HG03469 (cell line): Measurements from ENCODE around the gene NPPA.
"Not testable (repeated sequence)": the region's sequence is repeated elsewhere in the genome, so short reads cannot be mapped to it uniquely, and the experiment has no call there.

Experiments used
- ATAC-seq: cut with Tn5 transposase; IDR thresholded peaks from one replicate; pipeline ENCODE4 v1.9.1; 2021; ENCODE audit warnings: mild to moderate bottlenecking, moderate library complexity, moderate number of reproducible peaks; ENCODE audit not compliant: unreplicated experiment

The NPPA gene

DNA sequence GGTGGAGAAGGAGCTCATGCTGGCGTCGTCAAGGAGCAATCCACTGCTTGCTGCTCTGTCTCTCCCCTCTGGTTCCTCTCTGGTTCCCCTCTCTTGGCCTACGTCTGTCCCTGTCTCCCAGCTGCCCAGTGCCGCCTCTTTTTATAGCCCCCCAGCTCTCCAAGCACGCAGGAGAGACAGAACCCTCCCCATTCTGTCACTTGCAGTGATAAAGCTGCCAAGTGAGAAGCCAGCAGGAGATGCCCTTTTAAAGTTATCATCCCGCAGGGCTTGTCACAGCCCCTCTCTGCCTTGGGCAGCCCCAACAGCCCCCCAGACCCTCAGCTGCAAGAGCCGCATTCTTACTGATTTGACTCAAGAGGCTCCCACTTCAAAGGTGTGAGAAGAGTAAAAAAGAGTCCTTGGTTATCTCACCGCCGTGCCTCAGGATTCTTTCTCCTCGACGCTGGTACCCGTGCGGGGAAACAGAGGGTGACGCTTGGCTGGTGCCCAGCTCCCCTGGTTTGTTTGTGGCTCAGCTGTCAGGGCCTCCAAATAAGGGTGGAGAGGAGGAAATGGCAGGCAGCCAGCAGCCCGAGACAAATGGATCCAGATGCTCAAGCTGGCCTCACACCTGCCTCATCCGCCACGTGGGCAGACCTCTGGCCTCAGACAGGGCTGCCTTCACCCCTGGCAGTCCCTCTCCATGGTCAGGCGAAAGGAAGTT lies at the start of gene NPPA:
Gene NPPA, minus strand, starts transcription at position 117 of the 706 bp plus-strand sequence. Its CDS starts 99 bp downstream, at position 18.
- no peak for ATAC-seq

DNA sequence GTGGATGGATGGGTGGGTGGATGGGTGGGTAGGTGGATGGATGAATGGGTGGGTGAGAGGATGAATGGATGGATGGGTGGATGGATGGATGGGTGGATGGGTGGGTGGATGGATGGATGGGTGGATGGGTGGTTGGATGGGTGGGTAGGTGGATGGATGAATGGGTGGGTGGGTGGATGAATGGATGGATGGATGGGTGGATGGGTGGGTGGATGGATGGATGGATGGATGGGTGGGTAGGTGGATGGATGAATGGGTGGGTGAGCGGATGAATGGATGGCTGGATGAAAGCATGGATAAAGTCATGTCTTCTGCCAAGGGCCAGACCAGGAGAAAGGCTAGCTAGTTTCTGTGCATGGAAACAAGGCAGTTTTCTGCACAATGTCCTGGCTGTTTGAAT lies 46.9 kb upstream of the NPPA start:
- ATAC-seq, result not testable (repeated sequence)

DNA sequence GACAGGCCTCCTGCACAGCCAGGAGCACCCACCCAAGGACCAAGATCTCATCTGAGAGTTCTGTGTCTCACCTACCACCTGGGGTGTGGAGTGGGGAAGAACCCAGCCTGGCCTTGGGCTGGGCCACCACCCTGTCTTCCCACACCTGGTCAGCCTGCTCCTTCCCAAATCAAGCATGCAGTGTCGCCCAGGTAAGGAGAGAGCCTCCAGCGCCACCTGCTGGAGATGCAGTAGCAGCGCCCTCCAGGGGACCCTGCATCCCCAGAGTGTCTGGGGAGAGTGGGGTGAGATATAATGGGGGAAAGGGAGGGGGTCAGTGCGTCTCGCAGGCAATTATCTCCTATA lies 46.3 kb upstream of the NPPA start:
- ATAC-seq, result no peak

DNA sequence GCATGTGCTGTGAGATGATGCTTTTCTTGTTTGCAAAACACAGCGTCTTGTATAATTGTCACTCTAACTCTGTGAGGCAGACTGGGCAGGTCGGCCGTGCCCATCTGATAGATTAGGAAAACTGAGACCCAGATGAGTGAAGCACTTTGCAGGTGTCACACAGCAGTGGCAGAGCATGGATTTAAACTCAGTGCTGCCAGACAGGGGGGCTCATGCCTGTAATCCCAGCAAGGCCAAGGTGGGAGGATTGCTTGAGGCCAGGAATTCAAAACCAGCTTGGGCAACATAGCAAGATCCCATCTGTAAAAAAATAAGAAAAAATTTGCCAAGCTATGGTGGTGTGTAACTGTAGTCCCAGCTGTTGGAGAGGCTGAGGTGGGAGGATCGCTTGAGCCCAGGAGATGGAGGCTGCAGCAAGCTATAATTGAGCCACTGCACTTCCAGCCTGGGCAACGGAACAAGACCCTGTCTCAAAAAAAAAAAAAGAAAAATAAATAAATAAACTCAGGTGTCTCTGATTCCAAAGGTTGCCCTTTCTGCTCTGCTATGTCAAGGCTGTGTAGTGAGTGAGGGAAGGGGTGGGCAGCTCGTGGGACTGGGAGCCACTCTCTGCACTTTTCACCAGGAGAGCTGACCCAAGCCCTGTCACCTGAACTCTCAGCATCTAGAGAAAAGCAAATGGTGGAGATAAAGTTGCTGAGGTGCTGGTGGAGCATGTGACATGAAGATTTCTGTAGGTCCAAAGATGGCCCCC lies 44.0 kb upstream of the NPPA start:
- no peak for ATAC-seq

DNA sequence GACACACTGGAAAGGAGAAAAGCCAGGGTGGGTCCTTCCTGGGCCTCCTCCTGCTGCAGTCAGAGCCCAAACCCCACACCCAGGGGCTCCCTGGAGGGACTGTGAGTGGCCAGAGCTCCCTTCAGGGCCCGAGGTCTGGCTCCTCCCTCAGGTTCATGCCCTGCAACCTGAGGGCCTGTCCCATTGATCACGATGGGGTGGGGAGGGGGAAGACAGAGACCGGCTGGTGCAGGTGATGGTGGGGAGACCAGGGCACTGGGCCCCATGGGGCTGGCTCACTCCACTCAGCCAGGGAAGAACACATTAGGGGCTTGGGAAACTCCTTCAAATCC lies 41.3 kb upstream of the NPPA start:
- ATAC-seq, result no peak

DNA sequence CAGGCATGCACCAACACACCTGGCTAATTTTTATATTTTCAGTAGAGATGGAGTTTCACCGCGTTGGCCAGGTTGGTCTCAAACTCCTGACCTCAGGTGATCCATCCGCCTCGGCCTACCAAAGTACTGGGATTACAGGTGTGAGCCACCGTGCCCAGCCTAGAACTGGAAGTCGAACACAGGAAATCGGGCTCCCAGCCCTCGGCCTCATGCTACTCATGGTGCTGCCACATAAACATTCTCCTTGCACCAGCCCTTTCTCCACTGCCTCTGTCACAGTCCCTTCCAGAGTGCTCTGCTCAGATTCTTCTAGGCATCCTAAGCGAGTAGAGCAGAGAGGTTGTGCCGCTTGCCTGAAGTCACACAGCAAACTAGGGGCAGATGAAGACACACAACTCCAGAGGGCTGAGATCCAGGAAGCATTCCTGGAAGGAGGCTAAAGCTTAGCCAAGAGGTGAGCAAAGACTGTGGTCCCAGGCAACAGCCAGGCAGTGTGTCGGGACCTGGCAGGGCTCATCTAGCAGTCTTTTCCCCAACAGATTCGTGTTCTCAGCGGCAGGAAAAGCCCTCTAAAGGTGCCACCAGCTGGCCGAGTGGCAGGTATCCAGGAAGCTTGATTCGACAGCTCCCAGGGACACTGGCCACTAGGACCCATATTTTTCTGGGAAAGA lies 40.8 kb upstream of the NPPA start:
- ATAC-seq, result no peak

DNA sequence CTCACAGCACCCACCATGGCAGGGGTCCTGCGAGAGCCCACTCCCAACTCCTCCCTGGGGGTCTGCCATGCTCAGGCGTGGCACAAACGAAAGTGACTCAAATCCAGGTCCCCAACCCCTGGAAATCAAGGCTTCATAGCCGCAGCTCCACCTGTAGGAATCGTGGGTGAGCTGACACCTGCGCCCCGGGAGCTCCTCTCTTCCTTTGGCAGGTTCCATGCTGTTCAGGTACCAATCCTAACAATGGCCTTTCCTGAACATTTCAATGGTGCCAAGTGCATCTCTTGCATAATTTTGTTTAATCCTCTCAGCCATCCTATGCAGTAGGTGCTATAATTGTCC lies 40.1 kb upstream of the NPPA start:
- no peak for ATAC-seq

DNA sequence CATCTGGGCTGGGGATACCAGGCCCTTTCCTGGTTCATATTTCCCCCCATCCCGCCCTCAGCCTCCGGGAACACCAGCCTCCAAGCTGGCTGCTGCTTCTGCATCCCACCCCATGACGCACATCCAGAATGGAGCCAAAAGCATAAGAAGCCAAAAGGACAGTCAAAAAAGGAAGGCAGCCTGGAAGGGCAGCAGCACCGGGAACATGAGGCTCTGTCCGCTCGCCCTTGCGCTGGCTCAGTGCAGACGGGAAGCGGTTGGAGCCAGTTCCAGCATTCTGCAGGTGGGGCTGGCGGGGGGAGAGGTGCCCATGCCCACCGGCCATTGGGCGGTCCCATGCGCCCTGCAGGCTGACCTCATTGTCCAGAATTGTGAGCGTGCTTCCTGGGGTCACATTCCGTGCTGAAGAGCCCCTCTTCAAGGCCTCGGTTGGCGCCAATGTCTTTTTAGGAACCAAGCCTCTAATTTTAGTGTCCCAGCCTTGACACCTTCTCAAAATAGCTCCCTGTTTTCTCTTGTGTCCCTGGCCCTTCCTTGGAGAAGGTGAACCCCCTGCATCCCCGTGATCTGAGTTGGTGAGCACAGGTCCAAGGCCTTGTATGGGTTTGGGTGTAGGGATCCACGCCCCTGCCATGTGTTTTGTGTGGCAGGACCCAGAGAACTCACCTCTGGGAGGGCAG lies 39.5 kb upstream of the NPPA start:
- ATAC-seq, result no peak

DNA sequence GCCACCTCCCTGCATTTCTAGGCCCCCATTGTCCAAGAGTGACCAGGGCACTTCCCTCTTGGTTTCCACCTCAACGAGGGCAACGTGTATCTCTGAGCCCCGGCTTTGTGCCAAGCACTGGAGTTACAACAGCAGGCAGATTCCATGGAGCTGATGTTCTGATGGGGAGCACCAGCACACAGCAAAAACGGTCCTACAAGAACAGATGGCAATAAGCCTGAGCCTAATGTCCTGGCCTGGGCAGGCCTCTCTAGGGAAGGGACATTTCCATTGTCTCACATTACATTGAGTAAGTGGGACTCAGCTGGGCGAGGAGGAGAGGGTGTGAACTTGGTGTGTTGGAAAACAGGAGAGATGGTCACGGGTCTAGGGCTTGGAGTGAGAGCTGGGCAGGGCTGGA lies 38.3 kb upstream of the NPPA start:
- no peak for ATAC-seq

DNA sequence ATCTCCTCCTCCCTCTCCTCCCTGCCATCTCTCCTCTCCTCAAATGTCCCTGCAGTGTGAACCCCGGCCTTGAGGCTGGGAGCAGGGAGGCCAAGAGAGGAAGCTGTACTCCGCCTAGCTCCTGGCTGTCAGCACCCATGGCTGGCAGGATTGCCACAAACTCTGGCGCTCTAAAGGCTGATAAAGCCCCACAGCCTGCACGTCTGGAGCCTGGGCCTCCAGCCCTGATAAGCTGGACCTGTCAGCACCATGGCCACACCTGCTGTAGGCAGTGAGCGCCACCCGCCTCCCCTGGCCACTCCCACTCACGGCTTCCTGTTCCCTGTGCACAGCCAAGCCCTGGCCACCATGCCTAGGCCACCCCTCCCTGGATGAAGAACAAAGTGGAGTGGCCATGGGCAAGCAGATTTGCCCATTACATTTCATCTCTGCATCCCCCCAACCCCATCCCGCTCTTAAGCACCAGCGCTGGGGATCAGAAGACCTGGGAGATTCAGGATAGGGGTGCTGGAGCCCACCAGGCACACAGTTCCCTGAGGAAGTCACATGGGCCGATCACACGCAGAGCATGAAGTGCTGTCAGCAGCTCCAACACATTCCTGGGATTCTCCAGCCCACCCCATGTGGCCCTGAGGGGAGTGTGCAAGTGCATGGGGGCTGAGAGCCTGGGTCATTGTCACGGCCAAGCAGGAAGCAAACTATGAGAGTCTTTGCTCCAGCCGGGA lies 35.4 kb upstream of the NPPA start:
- ATAC-seq, result no peak

DNA sequence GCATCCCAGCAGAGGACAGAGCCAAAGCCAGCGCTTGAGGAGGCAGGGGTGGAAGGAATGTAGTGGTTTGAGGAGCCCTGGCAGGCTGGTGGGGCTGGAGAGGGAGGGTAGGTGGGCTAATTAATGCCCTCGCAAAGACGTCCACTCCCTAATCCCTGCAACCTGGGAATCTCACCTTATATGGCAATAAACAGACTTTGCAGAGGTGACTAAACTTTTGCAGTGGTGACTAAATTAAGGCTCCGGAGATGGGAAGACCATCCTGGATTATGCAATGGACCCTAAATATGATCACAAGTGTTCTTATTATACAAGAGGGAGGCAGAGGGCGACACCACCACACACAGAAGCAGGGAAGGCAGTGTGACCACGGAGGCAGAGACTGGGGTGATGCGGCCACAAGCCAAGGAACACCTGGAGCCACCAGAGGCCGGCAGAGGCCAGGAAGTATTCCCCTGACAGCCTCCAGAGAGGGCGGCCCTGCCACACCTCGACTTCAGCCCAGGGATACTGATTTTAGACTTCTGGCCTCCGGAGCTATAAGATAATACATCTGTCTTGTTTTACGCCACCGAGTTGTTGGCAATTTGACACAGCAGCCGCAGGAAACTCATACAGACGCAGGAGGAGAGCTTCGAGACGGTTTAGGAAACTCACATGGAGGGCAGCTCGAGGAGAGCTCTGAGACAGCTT lies 34.3 kb upstream of the NPPA start:
- no peak for ATAC-seq

DNA sequence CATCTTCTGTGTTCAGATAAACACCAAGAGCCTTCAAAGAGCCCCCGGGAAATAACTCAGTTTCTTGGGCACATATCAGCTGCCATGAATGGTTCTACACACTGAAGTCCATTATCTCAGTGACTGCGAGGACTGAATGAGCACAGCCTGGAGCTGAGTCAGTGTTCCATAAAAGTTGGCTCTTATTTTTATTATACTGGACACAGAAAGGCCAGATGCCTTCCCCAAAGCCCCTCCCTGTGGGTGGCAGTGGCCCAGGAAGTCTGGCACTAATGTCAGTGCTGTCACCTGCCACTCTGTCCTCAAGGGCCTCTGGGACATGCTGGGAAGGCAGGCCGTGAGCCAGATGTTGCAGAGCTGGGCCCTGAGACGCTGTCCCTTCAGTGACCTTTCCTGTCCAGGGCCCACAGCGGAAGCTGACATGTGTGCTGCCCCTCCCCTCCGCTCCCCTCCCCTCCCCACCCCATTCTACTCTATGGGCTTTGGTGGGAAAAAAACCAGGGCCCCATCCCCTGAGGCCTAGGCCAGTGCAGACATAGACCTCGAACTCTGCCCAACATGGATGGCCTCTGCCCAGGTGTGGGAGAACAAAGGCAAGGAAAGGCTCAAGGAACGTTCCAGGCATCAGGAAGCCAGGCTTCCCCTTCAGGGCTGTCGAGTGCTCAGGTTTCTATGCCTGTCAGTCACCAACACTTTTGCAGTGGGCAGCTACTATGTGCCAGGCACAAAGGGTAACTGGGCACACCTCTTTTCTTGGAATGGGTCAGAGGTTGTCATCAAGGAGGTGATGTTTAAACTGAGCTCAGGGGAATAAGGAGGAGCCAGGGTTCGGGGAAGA lies 33.5 kb upstream of the NPPA start:
- no peak for ATAC-seq

DNA sequence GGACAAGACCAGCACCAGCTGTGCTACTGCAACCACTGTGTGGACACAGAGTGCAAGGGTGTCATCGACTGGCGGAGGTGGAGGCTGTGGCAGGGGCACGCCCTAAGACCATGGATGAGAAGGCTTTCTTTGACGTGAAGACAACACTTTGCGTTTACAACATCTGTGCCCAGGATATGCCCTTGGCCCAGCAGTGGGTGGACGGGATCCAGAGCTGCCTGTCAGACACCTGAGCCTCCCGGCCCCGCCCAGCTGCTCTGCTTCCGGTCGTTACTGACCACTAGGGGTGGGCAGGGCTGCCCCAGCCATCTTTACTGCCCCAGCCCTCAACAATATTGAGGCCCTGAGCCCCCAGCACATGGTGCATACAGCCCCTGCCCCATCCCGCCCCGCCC lies 32.6 kb upstream of the NPPA start:
- no peak for ATAC-seq

DNA sequence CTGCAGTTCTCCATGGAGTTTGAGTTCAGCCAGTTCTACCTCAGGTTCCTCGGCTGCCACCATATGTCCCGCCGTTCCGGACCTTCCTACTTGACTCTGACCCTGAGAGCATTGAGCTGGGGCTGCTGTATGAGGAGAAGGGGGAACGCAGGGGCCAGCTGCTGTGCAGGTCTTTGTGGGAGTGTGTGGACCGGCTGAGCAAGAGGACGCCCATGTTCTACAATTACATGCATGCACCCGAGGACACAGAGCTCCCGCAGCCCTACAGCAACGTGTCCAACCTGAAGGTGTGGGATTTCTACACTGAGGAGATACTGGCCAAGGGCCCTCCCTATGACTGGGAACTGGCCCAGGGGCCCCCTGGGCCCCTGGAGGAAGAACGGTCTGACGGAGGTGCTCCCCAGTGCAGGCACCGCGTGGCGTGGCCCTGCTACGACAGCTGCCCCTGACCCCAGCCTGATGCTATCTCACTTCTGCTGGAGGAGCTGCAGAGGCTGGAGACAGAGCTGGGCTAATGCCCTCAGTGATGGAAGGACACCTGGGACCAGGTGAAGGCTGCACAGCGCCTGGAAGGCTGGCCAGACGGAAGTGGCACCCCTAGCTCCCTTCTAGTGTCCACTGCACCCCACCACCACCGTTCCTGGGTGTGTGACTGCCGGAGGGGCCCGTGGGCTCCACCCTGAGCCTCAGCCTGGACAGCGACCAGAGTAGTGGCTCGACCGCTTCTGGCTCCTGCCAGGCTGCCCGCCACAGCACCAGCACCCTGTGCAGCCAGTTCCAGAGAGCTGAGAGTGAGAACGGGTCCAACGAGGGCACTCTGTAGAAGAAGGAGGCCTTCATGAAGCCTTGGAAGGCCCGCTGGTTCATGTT lies 32.0 kb upstream of the NPPA start:
- ATAC-seq, result no peak

DNA sequence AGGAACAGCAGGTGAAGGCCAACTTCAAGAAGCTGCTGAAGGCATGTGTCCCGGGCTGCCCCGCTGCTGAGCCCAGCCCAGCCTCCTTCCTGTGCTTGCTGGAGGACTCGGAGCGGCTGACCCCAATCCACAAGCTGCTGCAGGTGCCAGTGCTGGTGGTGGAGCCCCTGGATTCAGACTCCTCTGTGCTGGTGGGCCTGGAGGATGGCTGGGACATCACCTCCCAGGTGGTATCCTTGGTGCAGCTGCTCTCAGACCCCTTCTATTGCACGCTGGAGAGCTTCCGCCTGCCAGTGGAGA lies 31.3 kb upstream of the NPPA start:
- no peak for ATAC-seq

DNA sequence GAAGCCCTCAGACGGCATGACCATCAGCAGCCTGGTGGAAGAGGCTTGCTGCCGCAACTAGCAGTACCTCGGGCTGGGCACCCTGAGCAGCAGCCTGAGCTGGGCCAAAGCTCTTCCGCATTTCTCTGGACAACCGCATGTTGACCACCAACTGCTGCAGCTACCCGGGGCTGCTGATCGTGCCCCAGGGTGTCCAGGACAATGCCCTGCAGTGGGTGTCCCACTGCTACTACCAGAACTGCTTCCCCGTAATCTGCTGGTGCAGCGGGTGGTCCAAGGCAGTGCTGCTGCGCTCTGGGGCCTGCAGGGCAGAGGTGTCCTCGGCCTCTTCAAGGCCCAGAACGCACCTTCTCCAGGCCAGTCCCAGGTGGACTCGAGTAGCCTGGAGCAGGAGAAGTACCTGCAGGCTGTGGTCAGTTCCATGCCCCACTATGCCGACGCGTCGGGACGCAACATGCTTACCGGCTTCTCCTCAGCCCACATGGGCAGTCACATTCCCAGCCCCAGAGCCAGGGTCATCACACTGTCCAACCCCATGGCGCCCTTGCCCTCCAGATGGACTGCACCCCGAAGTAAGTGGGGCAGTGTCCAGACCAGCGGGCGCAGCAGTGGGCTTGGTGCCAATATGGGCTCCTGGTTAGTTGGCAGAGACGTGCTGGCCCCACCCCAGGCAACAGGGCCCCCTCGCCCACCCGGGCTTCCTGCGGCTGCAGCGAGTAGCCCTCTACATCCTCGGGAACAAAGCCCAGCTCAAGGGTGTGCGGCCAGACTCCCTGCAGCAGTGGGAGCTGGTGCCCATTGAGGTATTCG lies 30.7 kb upstream of the NPPA start:
- no peak for ATAC-seq

DNA sequence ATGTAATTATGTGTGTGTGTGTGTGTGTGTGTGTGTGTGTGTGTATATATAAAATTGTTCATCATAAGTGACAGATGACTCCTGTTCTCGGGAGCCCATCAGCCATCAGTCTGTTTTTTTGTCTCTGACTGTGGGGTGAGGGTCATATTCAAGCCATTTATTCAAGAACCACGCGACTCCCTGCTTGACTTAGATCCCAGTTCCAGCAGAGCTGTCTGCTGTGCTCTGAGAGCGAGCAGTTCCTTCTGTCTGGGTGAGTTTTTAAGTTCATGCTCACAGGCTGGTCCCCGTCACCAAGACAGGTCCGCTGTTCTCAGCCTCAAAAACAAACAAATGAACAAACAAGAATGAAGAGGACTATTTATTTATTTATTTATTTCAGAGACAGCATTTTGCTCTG lies 29.5 kb upstream of the NPPA start:
- no peak for ATAC-seq

DNA sequence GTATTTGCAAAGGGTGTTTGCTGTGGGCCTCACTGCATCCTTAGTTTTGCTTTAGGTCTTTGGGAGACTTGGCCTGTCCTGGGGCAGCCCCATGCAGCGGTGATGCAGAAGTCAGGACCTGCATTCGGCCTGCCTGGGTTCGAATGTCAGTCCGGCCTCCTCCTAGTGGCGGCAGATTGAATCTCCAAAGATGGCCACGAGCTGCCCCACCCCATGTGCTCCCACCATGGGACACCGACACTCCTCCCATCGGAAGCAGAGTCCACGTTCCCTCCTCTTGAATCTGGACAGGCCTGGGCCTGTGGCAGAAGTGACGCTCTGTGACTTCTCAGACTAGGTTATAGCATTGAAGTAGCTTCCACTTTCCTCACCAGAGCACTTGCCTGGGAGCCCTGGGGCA lies 27.5 kb upstream of the NPPA start:
- no peak for ATAC-seq
